Endothelial cell of umbilical vein (primary cell): ENCODE data around the gene MAFB. TPM values are rescaled to one million over a fixed set of nuclear protein-coding genes. Genes with fewer than 3 reads are reported as not detected.

ENCODE experiments used
- BruUV-seq: library from RNA; stranded (reverse); fragments of 400-500 nt; replicated peaks from 2 replicates; lab custom pipeline; 2021; lab: Mats Ljungman, UMichigan
- CTCF ChIA-PET: fragments of 300-600, 350-600 bp; sonication (Branson Sonifier 250); formaldehyde crosslinking; loops from one replicate; lab custom pipeline; 2021; ENCODE audit warnings: antibody characterized with exemption, inconsistent platforms; lab: Charles Lee
- POLR2A ChIA-PET: fragments of 300-600, 350-600 bp; sonication (Branson Sonifier 250); formaldehyde crosslinking; loops from one replicate; lab custom pipeline; 2021; ENCODE audit warnings: antibody characterized with exemption, inconsistent platforms; lab: Charles Lee
- DNase-seq: peaks from one replicate; pipeline ENCODE4 v3.0.0-alpha.2; 2011; ENCODE audit warnings: low read depth, low spot score
- FAIRE-seq: peaks from 2 replicates; lab custom pipeline; 2011; peaks lifted over from hg19 to GRCh38; lab: Jason Lieb, UNC
- H2AFZ ChIP-seq: 2 replicates; pipeline ENCODE4 v1.6.0; 2012; ENCODE audit warnings: low read depth, low read length, control low read depth, inconsistent platforms
- H3K27ac ChIP-seq: 2 replicates; pipeline ENCODE4 v1.5.1; 2011; ENCODE audit warnings: low read depth, mild to moderate bottlenecking, control low read depth, low read length, moderate library complexity; ENCODE audit not compliant: insufficient read depth
- H3K27me3 ChIP-seq, 2 experiments: 2 replicates each; pipeline versions ENCODE4 v1.6.0 to v1.6.1; 2011; ENCODE audit warnings: low read length in 2 of 2, mixed read lengths in 1 of 2; ENCODE audit not compliant: control insufficient read depth in 2 of 2, insufficient read depth in 2 of 2
- H3K36me3 ChIP-seq, 2 experiments: 2 replicates in 1 of 2; 3 replicates in 1 of 2; pipeline ENCODE4 v1.5.1; 2011; ENCODE audit warnings: low read length in 2 of 2, mild to moderate bottlenecking in 1 of 2, moderate library complexity in 1 of 2; ENCODE audit not compliant: control insufficient read depth in 2 of 2, insufficient read depth in 2 of 2; ENCODE audit errors: extremely low read depth in 1 of 2
- H3K4me1 ChIP-seq: 3 replicates; pipeline ENCODE4 v1.5.1; 2011; ENCODE audit warnings: mild to moderate bottlenecking, low read length; ENCODE audit not compliant: control insufficient read depth, insufficient read depth; ENCODE audit errors: extremely low read depth
- H3K4me2 ChIP-seq: 2 replicates; pipeline ENCODE4 v1.6.1; 2011; ENCODE audit warnings: low read length, control low read depth, mixed read lengths; ENCODE audit not compliant: insufficient read depth
- H3K4me3 ChIP-seq, 3 experiments: fragments of 200-600 bp in 1 of 3; sonication (generic), shearing (Covaris generic) in 1 of 3; replicated peaks in 1 of 3; 2 replicates each; pipeline ENCODE4 v1.5.1; 2011 to 2016; ENCODE audit warnings: control low read depth in 3 of 3, low read length in 3 of 3, mild to moderate bottlenecking in 2 of 3, inconsistent platforms in 1 of 3, low read depth in 1 of 3, moderate library complexity in 1 of 3; ENCODE audit not compliant: insufficient read depth in 1 of 3
- H3K79me2 ChIP-seq: 2 replicates; pipeline ENCODE4 v1.6.0; 2012; ENCODE audit warnings: low read length, inconsistent platforms; ENCODE audit not compliant: control insufficient read depth, insufficient read depth
- H3K9ac ChIP-seq: replicated peaks from 2 replicates; pipeline ENCODE3; 2011; ENCODE audit warnings: low read length, control low read depth; ENCODE audit not compliant: insufficient read depth; ENCODE audit errors: extremely low read depth
- H3K9me1 ChIP-seq: replicated peaks from 3 replicates; pipeline ENCODE4 v1.6.0; 2011; ENCODE audit warnings: mild to moderate bottlenecking, low read length; ENCODE audit not compliant: control insufficient read depth, insufficient read depth; ENCODE audit errors: extremely low read depth
- H3K9me3 ChIP-seq: replicated peaks from 2 replicates; pipeline ENCODE4 v1.5.1; 2012; ENCODE audit warnings: low read length, inconsistent platforms; ENCODE audit not compliant: control insufficient read depth, insufficient read depth
- H4K20me1 ChIP-seq: replicated peaks from 2 replicates; pipeline ENCODE3; 2011; ENCODE audit warnings: mild to moderate bottlenecking, low read length; ENCODE audit not compliant: control insufficient read depth, insufficient read depth; ENCODE audit errors: extremely low read depth
- CTCF ChIP-seq, 2 donors: IDR thresholded peaks; 1 replicate in 1 of 2; 2 replicates in 1 of 2; pipeline ENCODE4 v1.5.1; 2011; ENCODE audit warnings: low read length in 2 of 2, mild to moderate bottlenecking in 2 of 2, moderate library complexity in 2 of 2, control low read depth in 1 of 2, inconsistent platforms in 1 of 2, low read depth in 1 of 2; ENCODE audit not compliant: insufficient read depth in 1 of 2; ENCODE audit errors: extremely low read depth in 1 of 2
- EZH2 ChIP-seq: IDR thresholded peaks from 2 replicates; pipeline ENCODE4 v1.6.1; 2012; ENCODE audit warnings: borderline replicate concordance, low read depth, mild to moderate bottlenecking, moderate library complexity, low read length, inconsistent platforms; ENCODE audit not compliant: severe bottlenecking
- FOS ChIP-seq: IDR thresholded peaks from 2 replicates; pipeline ENCODE4 v1.6.1; 2011; ENCODE audit warnings: mild to moderate bottlenecking, low read length, moderate library complexity, borderline replicate concordance; ENCODE audit not compliant: insufficient read depth
- GATA2 ChIP-seq: IDR thresholded peaks from 2 replicates; pipeline ENCODE4 v1.7.0; 2011; ENCODE audit warnings: low read depth, mild to moderate bottlenecking, moderate library complexity, mixed read lengths, low read length; ENCODE audit not compliant: insufficient read length, insufficient read depth
- MYC ChIP-seq: IDR thresholded peaks from one replicate; pipeline ENCODE4 v1.6.1; 2011; ENCODE audit warnings: mild to moderate bottlenecking, low read depth, low read length
- POLR2A ChIP-seq: IDR thresholded peaks from 2 replicates; pipeline ENCODE4 v1.6.1; 2012; ENCODE audit warnings: low read depth, mild to moderate bottlenecking, control low read depth, low read length
- POLR2AphosphoS5 ChIP-seq: IDR thresholded peaks from 2 replicates; pipeline ENCODE4 v1.6.1; 2012; ENCODE audit warnings: low read depth, mild to moderate bottlenecking, control low read depth, low read length, moderate library complexity; ENCODE audit not compliant: insufficient read depth
- dilution Hi-C: fragments of 300-500 bp; cut with MboI; formaldehyde crosslinking; loops from one replicate; pipeline ENCODE4 v1.15.0; 2019; ENCODE audit warnings: low sequenced_read_pairs; ENCODE audit not compliant: extremely low pct_ligation_motif_present
- intact Hi-C: fragments of 100-400 bp; cut with micrococcal nuclease; formaldehyde crosslinking; loops from one replicate; pipeline ENCODE4 v1.10.0; 2022
- polyA plus RNA-seq, 4 experiments: library from polyadenylated mRNA; depleted of rRNA in 3 of 4; stranded (reverse) in 3 of 4; unstranded in 1 of 4; fragments of >200 nt; gene quantifications; 2 replicates each; pipeline versions ENCODE4 v1.2.1 to v1.2.3, GENCODE V29; 2011 to 2012; ENCODE audit warnings: missing spikeins in 1 of 4
- total RNA-seq: library from RNA; stranded (reverse); gene quantifications from 2 replicates; pipeline ENCODE4 v1.2.3, GENCODE V29; 2021

Gene MAFB
- total and polyA plus RNA-seq, 2 donors (not counting 3 experiments of a cell fraction or from before 2014, with no cell fraction given), result 1.8 to 3.4 TPM

- Histone ChIP-seq H3K27me3 (no peaks in the 10 kb centered on the region), H2AFZ (peak overlapping the region; percentile 5), H3K36me3 (no peaks in the 10 kb centered on the region), H3K4me2 (no peak overlapping the region), H3K9me3 (no peaks in the 10 kb centered on the region), H4K20me1 (no peaks in the 10 kb centered on the region), H3K4me3 (no peak overlapping the region), H3K9me1 (no peaks in the 10 kb centered on the region), H3K4me1 (peaks cover 29% of the 10 kb centered on the region), H3K9ac (no peak overlapping the region), H3K27ac (no peak overlapping the region), H3K79me2 (no peaks in the 10 kb centered on the region)
- DNase-seq, result peak; percentile 63
- TF ChIP-seq POLR2A (no peak), FOS (peak; percentile 22), CTCF (IDR thresholded peaks at IDR 0.05; ENCODE audit: extremely low read depth in 1 of 2, insufficient read depth in 1 of 2, low read depth in 1 of 2, low read length in 2 of 2) (no peak), MYC (no peak), EZH2 (no peak), GATA2 (peak; percentile 92), POLR2AphosphoS5 (peak; percentile 28)
- ChIA-PET POLR2A (interaction anchor here (1.6 kb wide), 1 partner anchor 45 kb away, joined by 8 read pairs; the partner anchor contains the start of gene MAFB), CTCF (interaction anchor here (1.0 to 1.3 kb wide), 3 partner anchors 16 to 46 kb away, joined by 3 read pairs; partner anchors contain the start of gene MAFB)
- intact Hi-C loops, result no loop called here
- FAIRE-seq, result peak; percentile 87
- dilution Hi-C loops, result no loop called here
- no TSS peak for BruUV-seq
Measured at GRCh38 chr20:40643891-40644290, 45.1 kb downstream of the MAFB start.
